ENCODE data around the gene CCDC57. TPM values are rescaled to one million over a fixed set of nuclear protein-coding genes. Genes with fewer than 3 reads are reported as not detected.

Gene CCDC57
- total and polyA plus RNA-seq, 2 experiments from 2014 or later: 46.2 to 53.5 TPM

GRCh38 chr17:82152114-82152513 is 60.5 kb downstream of the CCDC57 start:
- Histone ChIP-seq H3K4me3 (no peak overlapping the region), H3K36me3 (peaks cover 1% of the 10 kb centered on the region), H3K9me3 (ENCODE audit: low read depth) (no peaks in the 10 kb centered on the region), H3K27ac (no peak overlapping the region), H3K27me3 (peaks cover 7% of the 10 kb centered on the region), H3K4me1 (ENCODE audit: low read depth) (no peaks in the 10 kb centered on the region)
- no peak for DNase-seq (ENCODE audit: low read depth in 1 of 2, low spot score in 1 of 2)
- no peak for TF ChIP-seq CTCF (IDR thresholded peaks at IDR 0.05; ENCODE audit: low read depth, low read length)

- DNase-seq (ENCODE audit: low read depth in 1 of 2, low spot score in 1 of 2): no peak
- Histone ChIP-seq H3K9me3 (ENCODE audit: low read depth) (no peaks in the 10 kb centered on the region), H3K4me1 (ENCODE audit: low read depth) (no peaks in the 10 kb centered on the region), H3K27me3 (peaks cover 7% of the 10 kb centered on the region), H3K36me3 (no peaks in the 10 kb centered on the region), H3K4me3 (no peak overlapping the region), H3K27ac (no peak overlapping the region)
- no peak for TF ChIP-seq CTCF (IDR thresholded peaks at IDR 0.05; ENCODE audit: low read depth, low read length)
Measured at GRCh38 chr17:82151106-82151957, 61.3 kb downstream of the CCDC57 start.

GRCh38 chr17:82149401-82150099 is 63.1 kb downstream of the CCDC57 start:
- no peak for TF ChIP-seq CTCF (IDR thresholded peaks at IDR 0.05; ENCODE audit: low read depth, low read length)
- no peaks in the 10 kb centered on the region for H3K4me1 ChIP-seq (ENCODE audit: low read depth)
- no peak overlapping the region for H3K27ac ChIP-seq
- no peaks in the 10 kb centered on the region for H3K9me3 ChIP-seq (ENCODE audit: low read depth)
- DNase-seq (ENCODE audit: low read depth in 1 of 2, low spot score in 1 of 2): no peak
- no peaks in the 10 kb centered on the region for H3K36me3 ChIP-seq
- H3K4me3 ChIP-seq: no peak overlapping the region
- H3K27me3 ChIP-seq: peaks cover 7% of the 10 kb centered on the region

GRCh38 chr17:82148997-82149396 is 63.6 kb downstream of the CCDC57 start:
- no peak for DNase-seq (ENCODE audit: low read depth in 1 of 2, low spot score in 1 of 2)
- no peaks in the 10 kb centered on the region for H3K9me3 ChIP-seq (ENCODE audit: low read depth)
- no peak overlapping the region for H3K4me3 ChIP-seq
- TF ChIP-seq CTCF (IDR thresholded peaks at IDR 0.05; ENCODE audit: low read depth, low read length): no peak
- peaks cover 7% of the 10 kb centered on the region for H3K27me3 ChIP-seq
- no peaks in the 10 kb centered on the region for H3K36me3 ChIP-seq
- H3K4me1 ChIP-seq (ENCODE audit: low read depth): no peaks in the 10 kb centered on the region
- H3K27ac ChIP-seq: no peak overlapping the region

DNA sequence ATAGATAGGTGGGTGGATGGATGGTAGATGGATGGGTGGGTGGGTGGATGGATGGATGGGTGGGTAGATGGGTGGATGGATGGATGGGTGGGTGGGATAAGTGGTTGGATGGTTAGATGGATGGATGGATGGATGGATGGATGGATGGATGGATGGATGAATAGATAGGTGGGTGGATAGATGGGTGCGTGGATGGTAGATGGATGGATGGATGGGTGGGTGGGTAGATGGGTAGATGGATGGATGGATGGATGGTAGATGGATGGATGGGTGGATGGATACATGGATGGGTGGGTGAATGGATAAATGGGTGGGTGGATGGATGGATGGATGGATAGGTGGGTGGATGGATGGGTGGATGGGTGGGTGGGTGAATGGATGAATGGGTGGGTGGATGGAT is 64.6 kb downstream of the CCDC57 start:
- H3K27me3 ChIP-seq: peaks cover 7% of the 10 kb centered on the region
- H3K4me3 ChIP-seq: no peak overlapping the region
- H3K36me3 ChIP-seq: no peaks in the 10 kb centered on the region
- no peak for DNase-seq (ENCODE audit: low read depth in 1 of 2, low spot score in 1 of 2)
- no peaks in the 10 kb centered on the region for H3K4me1 ChIP-seq (ENCODE audit: low read depth)
- no peak overlapping the region for H3K27ac ChIP-seq
- no peaks in the 10 kb centered on the region for H3K9me3 ChIP-seq (ENCODE audit: low read depth)
- no peak for TF ChIP-seq CTCF (IDR thresholded peaks at IDR 0.05; ENCODE audit: low read depth, low read length)
